GM21367 (cell line): ENCODE results near the gene DOCK1.
"Not testable (repeated sequence)": the region's sequence is repeated elsewhere in the genome, so short reads cannot be mapped to it uniquely, and the experiment has no call there.

Experiments used
- ATAC-seq: cut with Tn5 transposase; IDR thresholded peaks from one replicate; pipeline ENCODE4 v1.9.1; 2021; ENCODE audit not compliant: unreplicated experiment

The DOCK1 gene

GRCh38 chr10:126902157-126902556 lies 3.1 kb upstream of the DOCK1 start:
- ATAC-seq: no peak

GRCh38 chr10:126903656-126904360 lies 1.4 kb upstream of the DOCK1 start:
- no peak for ATAC-seq

DNA sequence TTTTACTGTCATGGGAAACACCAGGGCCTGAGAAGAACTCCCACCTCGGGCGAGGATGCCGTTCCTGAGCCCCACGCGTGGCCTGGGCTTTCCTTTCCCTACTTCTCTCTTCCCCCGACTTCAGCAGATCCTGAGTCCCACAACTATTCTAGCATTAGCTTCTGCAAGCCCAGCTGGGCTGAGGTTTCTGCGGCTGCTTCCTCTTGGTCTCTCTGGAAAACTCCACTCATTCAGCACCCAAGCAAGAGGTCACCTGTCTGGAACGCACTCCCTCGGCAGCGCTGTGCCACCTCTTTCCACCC lies 761 bp upstream of the DOCK1 start:
- no peak for ATAC-seq

DNA sequence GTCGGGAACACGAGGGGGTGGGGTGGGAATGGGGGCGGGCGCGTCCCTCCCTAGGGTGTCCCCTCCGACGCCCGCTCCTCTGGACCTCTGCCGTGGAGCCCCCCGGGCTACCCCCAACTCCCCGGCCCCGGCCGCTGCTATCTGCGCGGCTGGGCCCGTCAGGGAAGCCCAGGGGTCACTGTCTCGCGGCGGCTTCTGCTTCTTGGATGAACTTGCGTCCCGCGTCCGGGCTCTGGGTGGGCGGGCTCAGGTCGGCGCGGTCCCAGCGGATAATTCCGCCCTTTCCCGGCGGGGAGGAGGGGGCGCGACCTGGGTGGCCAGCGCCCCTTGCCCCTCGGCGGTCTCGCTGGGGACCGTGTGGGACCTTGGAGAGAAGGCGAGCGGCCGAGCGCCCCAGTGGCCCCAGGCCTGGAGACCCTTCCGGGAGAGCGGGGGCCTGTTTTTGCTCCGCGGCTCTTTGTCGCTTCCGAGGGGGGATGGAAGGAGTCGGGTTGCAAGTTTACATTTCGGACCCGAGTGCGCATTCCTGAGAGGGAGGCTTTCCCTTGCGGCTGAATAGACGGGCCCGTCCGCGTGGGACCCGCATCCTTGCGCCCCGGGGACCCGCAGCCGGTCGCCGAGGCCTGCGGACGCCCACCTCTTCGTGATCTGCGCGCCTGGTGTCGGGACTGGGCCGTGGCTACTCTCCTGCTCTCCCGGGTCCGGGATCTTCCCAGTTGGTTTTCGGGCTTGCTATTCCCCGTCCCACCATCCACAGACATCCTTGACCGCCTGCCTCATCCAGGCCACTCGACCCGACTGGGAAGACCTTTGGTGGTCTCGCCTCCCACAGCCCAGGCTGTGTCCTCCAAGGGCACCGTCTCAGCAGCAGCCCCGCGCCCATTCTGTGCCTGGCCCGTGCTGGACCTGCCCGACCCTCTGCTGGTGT lies 812 bp downstream of the DOCK1 start:
- ATAC-seq: no peak

- ATAC-seq: no peak
Measured at GRCh38 chr10:126906704-126907422, 1.6 kb downstream of the DOCK1 start.

GRCh38 chr10:126907423-126907970 lies 2.3 kb downstream of the DOCK1 start:
- no peak for ATAC-seq

DNA sequence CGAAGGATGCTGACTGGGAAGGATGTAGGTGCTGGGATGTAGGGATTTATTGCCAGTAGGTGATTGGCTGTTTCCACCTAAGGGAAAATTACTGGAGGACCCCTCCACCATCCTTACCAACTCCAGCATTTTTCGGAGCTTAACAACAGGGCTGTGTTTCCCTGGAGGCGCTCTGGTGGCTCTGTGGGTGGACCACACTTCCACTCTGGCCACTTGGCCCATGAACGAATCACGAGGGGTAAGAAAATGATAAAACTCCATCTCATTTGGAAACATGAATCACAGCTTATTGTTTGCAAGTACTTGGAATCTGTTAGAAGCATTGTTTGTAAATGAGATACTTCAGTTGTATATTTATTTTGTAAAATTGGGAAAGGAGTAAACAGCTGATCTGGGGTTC lies 3.0 kb downstream of the DOCK1 start:
- no peak for ATAC-seq

- ATAC-seq: no peak
Measured at GRCh38 chr10:126908729-126909128, 3.5 kb downstream of the DOCK1 start.

- ATAC-seq: no peak
Measured at GRCh38 chr10:126909147-126909546, 3.9 kb downstream of the DOCK1 start.

- no peak for ATAC-seq
Measured at GRCh38 chr10:126910196-126910595, 5.0 kb downstream of the DOCK1 start.

- no peak for ATAC-seq
Measured at GRCh38 chr10:126910798-126911197, 5.6 kb downstream of the DOCK1 start.

DNA sequence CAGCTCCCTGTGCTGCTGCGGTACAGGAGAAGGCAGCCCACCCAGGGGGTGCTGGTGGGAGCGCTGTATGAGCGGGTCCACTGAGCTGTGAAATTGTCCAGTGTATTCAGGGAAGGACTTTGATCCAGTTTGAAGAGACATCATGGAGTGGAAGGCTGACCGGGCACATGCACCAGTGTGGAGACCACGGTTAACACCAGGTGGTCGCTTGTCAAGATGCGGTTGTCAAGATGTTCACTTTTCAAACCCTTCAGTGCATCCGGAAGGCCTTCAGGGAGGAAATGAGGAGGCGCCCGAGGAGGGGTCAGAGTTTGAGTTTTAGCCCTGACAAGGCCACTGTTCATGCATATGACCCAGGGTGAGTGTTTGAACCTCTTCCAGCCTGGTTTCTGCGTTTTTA lies 6.1 kb downstream of the DOCK1 start:
- ATAC-seq: no peak

DNA sequence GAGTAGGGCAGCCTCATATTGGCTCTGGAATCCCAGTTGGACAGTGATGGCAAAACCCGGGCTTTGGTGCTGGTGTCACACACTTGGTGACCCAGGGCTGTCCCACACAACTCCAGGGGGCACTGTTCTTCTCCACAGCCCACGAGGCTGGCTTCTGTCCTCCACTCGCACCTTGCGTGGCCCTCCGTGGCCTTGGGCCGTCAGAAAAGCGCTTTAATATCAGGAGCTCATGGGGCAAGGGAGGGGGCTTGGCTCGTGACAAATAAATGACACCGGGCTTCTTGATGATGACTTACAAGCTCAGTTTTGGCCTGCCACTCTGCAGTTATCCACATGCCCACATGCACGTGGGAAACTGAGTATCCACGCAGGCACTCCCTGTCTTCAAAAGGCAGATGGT lies 8.1 kb downstream of the DOCK1 start:
- ATAC-seq: no peak

DNA sequence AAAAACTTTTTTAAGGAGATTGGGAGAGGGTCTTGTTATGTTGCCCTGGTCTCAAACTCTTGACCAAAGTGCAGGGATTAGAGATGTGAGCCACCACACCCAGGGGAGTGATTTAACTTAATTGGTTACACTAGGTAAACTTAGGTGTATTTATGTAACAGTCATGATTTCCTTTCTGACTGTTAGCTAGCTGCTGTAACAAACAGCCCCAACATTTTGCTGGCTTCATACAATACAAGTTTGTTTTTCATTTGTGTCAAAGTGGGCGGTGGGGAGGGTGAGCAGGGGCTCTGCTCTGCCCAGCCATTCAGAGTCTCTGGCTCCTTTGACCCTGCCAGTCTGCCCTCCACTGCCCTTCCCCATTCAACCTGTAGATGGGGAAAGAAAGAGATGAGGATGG lies 9.3 kb downstream of the DOCK1 start:
- no peak for ATAC-seq

DNA sequence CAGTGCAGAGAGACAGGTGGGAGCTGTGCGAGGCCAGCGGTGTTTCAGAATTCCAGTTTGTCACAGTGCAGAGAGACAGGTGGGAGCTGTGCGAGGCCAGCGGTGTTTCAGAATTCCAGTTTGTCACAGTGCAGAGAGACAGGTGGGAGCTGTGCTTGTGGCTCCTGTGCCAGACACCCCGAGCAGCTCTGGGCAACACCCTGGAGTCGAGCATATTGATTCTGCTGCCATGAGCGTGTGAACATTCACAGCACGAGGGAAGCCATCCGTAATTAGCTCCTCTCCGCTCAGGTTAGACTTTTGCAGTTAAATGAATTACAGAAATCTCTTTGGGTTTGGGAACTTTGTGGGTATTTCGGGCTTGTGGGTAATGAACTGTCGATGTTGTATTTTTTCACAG lies 11.7 kb downstream of the DOCK1 start:
- ATAC-seq: not testable (repeated sequence)

DNA sequence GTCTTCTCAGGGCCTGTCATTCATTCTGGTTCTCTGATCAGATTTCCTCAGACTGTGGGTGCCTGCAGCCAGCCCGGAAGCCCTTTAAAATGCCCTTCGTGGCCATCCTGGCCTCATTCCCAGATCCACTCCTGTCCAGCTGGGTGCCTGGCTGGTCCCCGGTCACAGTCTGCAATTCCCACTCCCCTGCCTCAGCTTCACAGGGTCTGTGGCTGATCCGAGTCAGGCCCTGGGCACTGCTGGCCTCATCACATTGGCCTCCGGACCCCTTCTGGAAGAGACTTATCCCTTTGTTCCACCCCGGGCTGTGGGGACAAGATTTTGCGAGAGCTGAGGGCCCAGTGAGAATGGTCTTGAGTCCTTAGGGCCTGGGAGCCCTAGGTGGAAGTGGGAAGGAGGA lies 12.1 kb downstream of the DOCK1 start:
- no peak for ATAC-seq

GRCh38 chr10:126917975-126918908 lies 13.0 kb downstream of the DOCK1 start:
- no peak for ATAC-seq

DNA sequence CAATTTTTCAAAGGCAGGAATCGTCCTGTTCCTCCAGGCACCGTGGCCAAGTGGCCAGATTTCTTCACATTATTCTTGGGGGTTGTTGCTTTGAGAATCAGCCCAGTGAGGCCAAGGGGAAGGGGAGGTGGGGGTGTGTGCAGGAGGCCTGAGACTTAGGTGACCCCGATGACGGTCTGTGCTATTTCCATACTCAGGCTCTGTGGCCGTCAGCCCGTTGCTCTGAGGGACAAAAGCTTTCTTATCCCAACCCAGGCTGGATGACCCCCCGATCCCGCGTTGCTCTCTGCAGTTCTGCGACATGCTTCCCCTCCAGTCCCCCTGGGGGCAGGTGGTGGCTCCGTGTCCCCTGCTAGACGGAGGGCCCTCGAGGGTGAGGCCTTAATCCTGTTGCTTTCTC lies 14.2 kb downstream of the DOCK1 start:
- no peak for ATAC-seq

DNA sequence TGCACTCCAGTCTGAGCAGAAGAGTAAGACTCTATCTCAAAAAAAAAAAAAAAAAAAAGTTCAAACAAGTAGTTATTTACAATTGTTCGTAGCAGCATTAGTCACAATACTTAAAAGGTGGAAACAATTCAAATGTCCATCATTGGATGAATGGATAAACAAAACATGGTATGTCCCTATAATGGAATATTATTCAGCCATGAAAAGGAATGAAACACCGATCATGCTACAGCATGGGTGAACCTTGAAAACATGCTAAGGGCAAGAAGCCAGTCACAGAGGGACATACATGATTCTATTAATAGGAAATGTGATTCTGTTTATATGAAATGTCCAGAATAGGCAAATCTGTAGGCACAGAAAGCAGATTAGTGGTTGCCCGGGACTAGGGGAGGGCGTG lies 15.9 kb downstream of the DOCK1 start:
- ATAC-seq: no peak

DNA sequence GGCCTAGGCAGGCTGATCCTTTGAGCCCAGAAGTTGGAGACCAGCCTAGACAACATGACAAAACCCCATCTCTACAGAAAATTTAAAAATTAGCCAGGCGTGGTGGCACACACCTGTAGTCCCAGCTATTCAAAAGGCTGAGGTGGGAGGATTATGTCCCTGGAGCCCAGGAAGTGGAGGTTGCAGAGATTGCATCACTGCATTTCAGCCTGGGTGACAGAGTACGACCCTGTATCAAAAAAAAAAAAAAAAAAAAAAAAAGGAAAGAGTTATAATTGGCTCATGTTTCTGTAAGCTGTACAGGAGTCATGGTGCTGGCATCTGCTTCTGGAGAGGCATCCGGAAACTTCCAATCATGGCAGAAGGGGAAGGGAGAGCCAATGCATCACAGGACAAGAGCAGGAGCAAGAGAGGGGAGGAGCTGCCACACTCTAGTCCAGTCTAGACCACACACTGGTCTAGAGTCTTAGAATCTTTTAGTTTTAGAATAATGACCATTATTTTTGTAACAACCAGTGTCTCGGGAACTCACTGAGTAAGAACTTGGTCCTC lies 16.8 kb downstream of the DOCK1 start:
- ATAC-seq: no peak
